ENCODE data around the gene LIMCH1.
"Not testable (repeated sequence)": the region's sequence is repeated elsewhere in the genome, so short reads cannot be mapped to it uniquely, and the experiment has no call there.

Gene LIMCH1

DNA sequence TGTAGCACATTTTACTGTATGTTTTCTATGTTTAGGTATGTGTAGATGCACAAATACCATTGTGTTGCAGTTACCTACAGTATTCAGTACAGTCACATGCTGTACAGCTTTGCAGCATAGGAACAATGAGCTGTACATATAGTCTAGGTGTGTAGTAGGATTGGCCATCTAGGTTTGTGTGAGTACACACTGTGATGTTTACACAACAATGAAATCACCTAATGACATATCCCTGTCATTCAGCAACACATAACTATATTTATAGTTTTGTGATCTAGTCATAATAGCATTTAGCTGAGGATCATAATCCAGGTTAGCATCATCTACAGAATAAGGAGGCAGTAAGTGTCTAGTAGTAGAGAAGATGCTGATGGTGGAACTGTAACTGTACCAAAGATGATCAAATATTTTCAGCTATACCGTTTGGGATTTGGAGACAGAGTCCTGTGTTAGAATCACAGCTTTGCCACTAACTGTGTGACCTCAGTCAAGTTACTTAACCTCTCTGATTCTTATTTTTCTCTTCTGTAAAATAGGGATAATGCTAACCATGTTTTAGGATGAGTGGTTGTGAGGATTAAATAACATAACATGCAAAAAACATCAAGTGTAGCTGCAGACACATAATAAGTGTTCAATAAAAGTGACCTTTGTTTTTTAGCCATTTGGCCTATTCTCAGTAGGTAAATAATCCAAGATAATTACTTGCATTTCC is 73.3 kb downstream of the LIMCH1 start:
- no peak for DNase-seq

- no peak for DNase-seq
Measured at GRCh38 chr4:41611881-41612871, 74.2 kb downstream of the LIMCH1 start.

DNA sequence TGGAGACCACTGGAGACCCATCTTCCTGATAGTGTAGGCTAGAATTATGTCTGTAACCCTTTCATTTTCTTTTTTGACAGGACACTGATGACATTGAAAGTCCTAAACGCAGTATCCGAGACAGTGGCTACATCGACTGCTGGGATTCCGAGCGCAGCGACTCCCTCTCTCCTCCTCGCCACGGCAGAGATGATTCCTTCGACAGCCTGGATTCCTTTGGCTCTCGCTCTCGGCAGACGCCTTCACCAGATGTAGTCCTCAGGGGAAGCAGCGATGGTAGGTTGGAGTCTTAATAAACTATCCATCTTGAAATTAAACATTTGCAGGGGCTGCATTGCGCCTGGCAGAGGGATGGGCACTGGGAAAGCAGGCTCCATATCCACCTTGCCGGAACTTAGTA is 75.4 kb downstream of the LIMCH1 start:
- no peak for DNase-seq

GRCh38 chr4:41613821-41614220 is 75.9 kb downstream of the LIMCH1 start:
- no peak for DNase-seq

DNA sequence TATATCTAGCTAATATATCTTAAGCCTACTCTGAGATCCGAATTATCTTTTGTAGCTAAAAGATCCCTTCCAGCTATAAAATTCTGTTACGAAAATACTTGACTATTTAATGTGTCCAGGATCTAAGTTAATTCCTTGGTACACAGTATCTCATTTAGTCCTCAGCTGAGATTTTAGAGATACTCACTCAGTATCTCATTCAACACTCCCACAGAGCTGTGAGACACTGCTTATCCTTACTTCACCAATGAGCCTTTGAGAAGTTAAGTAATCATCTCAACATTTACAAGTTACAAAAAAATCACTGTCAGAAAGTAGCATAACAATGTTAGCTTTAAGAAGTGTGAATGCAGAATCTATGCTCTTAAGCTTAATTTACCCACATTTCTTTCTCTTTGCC is 76.6 kb downstream of the LIMCH1 start:
- no peak for DNase-seq

DNA sequence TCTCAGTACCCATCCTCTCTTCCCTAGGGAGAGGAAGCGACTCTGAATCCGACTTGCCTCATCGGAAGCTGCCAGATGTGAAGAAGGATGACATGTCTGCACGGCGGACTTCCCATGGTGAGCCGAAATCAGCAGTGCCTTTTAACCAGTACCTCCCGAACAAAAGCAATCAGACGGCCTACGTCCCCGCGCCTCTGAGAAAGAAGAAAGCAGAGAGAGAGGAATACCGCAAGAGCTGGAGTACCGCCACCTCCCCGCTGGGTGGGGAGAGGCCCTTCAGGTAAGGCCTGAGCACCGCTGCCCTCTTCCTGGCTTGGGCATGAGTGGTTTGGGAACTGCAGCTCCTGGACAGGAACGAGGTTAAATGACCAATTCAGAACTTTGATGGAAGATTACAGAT is 81.2 kb downstream of the LIMCH1 start:
- DNase-seq: no peak

DNA sequence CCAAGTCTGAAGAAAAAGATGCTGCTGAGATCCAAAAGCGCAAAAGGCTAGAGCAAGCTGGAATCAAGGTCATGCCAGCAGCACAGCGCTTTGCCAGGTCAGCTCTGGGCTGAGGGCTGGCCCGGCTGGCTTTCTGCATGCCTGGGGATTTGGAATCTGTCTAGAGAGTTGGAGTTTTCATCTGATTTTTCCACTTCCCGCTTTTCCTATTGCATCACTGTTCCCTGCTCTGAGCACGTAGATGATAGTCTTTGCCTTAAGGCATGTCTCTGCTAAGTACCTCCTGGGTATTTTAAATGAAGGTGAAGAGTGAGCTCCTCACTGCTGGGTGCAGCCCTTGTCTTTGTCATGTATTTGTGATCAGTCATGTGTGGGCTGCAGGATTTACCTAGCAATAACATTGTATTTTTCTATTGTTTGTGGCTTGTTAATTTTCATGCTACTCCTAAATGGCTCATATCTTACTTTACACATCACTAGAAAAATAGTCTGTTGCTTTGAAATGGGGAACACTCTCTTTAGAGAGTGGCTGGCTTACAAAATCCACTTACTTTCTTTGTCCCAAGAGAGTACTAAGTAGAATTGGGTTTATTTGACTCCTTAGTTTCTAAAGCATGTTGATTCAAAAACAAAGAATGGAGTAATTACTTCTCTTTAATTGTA is 82.8 kb downstream of the LIMCH1 start:
- DNase-seq: no peak

DNA sequence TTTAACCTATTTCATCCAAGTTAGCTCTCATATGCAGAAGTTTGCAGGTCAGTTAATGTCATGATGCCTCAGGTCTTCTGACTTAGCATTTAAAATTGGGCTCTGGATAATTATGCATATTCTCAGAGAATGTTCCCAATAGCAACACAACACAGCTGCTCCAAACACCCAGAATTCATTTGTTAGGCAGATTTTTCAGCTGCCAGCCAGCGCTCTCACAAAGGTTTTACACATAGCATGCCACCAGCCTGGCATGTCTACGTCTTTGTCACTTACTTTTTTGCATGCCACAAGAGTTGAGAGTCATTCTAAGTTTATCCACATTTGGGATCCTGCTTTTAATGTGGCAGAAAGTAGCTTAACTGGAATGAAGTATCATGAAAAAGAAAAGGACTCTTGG is 84.8 kb downstream of the LIMCH1 start:
- no peak for DNase-seq

GRCh38 chr4:41624765-41625164 is 86.8 kb downstream of the LIMCH1 start:
- DNase-seq: no peak

GRCh38 chr4:41625531-41625930 is 87.6 kb downstream of the LIMCH1 start:
- no peak for DNase-seq

DNA sequence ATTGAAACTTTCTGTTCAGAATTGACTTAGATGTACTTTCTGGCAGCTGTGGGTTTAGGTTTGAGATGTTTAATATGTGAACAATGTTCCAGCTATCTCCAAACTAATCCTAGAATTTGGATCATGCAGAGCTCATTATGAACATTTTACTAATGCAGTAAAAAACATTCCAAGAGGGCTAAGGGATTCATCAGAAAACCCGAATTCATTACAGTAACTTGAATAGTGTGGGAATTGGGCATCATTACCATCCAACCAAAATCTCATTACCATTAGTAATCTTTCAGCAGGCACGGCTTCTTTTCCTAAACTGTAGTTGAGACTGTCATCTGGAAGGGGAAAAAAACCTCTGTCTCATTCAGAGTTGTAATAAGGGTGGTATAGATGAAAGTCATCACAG is 91.0 kb downstream of the LIMCH1 start:
- no peak for DNase-seq

DNA sequence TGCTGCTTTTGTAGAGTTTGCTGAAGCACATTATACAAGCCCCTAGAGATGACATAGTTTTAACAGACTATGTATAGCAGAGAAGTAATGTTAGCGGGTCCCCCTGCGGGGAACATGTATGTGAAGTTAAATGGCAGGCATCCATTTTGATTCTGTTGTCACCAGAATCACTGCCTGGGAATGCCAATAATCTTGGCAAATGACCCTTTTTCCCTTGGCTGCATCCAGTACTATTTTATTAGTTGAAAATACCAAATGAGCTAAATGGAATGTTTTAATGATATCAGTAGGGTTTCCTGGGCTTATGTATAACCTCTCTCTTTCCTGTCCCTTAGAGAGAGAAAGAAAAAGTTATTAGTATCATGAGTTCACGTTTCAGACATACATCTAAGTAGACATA is 93.6 kb downstream of the LIMCH1 start:
- DNase-seq: no peak

DNA sequence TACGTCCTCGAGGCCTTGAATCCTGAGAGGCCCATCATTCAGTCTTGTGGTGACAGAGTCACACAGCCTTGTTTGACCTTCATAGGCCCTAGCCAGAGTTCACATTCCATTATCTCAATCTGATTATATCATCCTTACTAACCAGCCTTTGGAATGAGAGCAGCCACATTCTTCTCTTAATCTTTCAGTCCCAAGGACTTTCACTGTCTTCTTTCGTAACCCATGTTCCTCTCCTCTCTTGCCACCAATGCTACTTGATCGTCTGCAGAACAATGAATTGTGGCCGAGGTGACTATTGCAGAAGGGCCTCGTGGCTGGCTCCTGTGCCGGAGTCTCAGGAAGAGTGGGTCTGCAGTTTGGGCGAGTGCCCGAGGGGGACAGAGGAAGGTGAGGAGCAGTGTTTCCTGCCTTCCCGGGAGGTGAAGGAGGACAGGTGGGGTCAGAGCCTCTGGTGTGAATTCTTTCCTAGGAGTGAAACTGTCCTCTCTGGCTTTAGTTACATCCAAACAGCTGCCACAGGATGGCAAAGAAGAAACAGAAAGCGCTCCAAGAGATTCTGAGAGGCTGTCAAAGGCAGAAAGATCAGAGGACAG is 94.6 kb downstream of the LIMCH1 start:
- DNase-seq: no peak

GRCh38 chr4:41633321-41633720 is 95.4 kb downstream of the LIMCH1 start:
- DNase-seq: no peak

- no peak for DNase-seq
Measured at GRCh38 chr4:41635441-41635840, 97.5 kb downstream of the LIMCH1 start.

DNA sequence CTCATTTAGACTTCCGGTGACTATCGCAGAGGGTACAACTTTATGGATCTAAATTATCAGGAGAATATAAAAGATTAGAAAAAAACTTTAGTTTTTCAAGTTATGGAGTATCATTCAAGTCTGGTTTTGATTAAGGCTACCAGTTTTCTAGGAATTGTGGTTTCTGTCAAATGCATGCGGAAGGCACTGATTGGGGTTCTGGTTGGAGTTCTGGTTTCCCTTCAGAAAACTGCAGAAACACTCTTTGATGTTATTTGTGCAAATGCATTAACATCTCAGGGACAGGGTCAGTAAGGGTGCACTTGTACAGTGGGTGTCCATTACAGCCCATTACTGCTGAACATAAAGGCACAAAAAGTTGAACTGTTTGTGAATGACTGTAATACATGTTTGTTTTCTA is 100.2 kb downstream of the LIMCH1 start:
- DNase-seq: no peak

GRCh38 chr4:41638866-41639265 is 100.9 kb downstream of the LIMCH1 start:
- DNase-seq: no peak

- no peak for DNase-seq
Measured at GRCh38 chr4:41639291-41639690, 101.3 kb downstream of the LIMCH1 start.

GRCh38 chr4:41640906-41641305 is 102.9 kb downstream of the LIMCH1 start:
- no peak for DNase-seq

DNA sequence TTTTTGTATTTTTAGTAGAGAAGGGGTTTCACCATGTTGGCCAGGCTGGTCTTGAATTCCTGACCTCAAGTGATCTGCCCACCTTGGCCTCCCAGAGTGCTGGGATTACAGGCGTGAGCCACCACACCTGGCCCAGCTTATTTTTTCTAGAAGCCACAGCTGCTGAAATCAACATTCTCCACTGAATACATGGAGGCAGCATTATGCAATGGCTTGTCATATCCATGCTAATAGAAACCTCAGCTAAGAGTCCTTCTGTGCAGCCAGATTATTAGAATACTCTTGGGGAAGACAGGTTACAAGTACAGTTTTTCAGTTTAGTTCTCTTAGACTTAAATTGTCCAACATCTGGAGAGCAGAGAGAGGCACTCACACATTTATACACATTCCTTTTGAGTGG is 104.8 kb downstream of the LIMCH1 start:
- DNase-seq: not testable (repeated sequence)

DNA sequence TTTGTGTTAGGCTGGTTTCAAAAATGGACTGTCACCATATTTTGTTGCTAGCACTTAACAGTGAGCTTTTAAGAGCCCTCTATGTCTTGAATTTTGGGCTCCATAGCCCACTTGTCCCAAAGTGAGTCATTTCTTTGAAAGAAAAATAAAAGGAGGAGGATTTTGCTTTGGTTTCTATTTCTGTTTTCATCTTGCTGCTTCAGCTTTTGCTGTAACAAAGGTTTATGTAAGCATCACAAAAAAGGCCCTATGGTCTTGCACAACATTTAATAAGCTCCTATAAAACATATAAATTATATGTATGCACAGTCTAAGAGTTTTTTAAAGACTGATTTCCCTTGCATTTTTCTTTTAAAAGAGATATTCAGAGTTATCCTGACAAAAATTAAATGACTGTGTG is 105.4 kb downstream of the LIMCH1 start:
- no peak for DNase-seq

DNA sequence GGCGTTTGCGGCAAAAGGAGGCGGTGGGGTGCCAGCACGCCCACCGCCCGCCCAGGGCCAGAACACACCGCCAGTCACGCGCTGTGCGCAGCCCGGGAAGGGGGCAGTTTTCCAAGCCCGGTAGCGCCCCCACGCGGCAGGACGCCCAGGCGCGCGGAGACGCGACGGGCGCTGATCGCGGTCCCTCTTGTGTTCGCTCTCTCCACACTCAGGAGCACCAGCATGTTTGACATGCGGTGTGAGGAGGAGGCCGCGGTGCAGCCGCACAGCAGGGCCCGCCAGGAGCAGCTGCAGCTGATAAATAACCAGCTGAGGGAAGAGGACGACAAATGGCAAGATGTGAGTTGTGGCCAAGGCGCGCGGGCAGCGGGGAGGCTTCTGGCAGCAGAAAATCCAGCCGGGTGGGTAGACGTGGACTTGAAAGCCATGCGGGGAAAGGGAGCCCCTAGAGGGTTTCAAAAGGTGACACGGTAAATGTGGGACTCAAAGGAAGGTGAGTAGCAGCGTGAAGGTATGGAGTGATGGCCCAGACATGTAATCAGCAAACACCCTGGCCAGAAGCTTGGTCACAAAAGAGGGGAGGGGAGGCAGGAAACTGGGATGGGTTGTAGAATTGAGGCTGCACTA is 106.4 kb downstream of the LIMCH1 start:
- DNase-seq: peak; percentile 6

GRCh38 chr4:41644915-41645295 is 106.9 kb downstream of the LIMCH1 start:
- no peak for DNase-seq

Data from CD4-positive, alpha-beta T cell treated with Interleukin-12 subunit alpha and Interleukin-12 subunit beta, for 1 hour (primary cell).